ENCODE data around the gene MACROD2. TPM values are rescaled to one million over a fixed set of nuclear protein-coding genes. Genes with fewer than 3 reads are reported as not detected.

Gene MACROD2
- total RNA-seq, 1 experiment from 2014 or later: 3.7 TPM

DNA sequence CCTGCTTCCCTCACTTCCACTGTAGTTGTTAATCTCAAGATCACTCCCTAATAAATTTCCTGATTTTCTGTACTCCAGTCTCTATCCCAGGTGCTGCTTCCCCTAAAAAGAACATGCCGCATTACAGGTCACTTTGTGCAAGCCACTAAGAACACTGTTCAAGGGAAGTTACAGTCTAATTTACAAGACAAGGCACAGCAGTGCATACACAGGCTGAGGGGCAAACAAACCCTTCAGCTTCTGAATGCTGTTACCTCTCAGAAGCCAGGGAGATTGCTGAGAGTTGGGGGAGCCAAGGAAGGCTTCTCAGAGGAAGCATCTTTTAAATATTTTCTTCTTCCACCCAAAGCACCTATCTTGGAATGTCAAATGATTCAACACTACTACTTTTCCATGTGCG, 787.4 kb downstream of the MACROD2 start (continued):
- TF ChIP-seq POLR2A (IDR thresholded peaks at IDR 0.05; ENCODE audit: borderline replicate concordance, extremely low read depth, insufficient read depth, insufficient read length): no peak
- no peak for TF ChIP-seq EZH2phosphoT487 (IDR thresholded peaks at IDR 0.05; ENCODE audit: borderline replicate concordance)
- TF ChIP-seq, protein P1, sequence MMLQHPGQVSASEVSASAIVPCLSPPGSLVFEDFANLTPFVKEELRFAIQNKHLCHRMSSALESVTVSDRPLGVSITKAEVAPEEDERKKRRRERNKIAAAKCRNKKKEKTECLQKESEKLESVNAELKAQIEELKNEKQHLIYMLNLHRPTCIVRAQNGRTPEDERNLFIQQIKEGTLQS (IDR thresholded peaks at IDR 0.05): no peak
- TF ChIP-seq CBX3 (IDR thresholded peaks at IDR 0.05; ENCODE audit: low read depth): no peak

DNA sequence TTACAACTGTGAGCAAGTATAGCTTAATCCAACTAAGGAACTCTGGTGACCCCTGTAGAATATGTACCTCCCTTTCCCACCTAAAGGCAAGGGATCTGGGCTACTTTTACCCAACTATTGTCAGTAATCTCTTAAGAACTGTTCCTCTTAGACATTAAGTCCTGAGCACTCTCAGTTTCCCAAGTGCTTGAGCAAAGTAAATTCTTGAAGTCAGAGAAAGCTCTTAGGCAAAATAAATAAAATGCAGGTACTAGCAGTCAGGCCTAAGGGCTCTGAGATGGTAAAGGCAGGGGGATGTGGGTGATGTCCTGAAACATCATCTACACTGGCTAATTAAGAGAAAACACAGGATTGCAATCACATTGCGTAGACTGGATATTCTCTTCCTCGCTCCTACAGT, 788.5 kb downstream of the MACROD2 start:
- H3K4me2 ChIP-seq (ENCODE audit: low read length): no peak overlapping the region
- H3K4me3 ChIP-seq (replicated peaks in 1 of 2; ENCODE audit: low read depth in 1 of 2, low read length in 2 of 2): no peak overlapping the region
- BruUV-seq (replicated peaks): no TSS peak
- H3K9me2 ChIP-seq (ENCODE audit: insufficient read depth): no peaks in the 10 kb centered on the region
- CTCF ChIA-PET: no interaction called here
- RAD21 ChIA-PET (ENCODE audit: low non-redundant PET in 1 of 2, low total read pairs in 2 of 2, uncharacterized antibody in 2 of 2, unreplicated experiment in 2 of 2): no interaction called here
- no peak for ATAC-seq
- intact Hi-C loops (cut with micrococcal nuclease): no loop called here
- TF ChIP-seq CBX3 (IDR thresholded peaks at IDR 0.05; ENCODE audit: low read depth) (no peak), TCF7L2 (IDR thresholded peaks at IDR 0.05; ENCODE audit: borderline replicate concordance, extremely low read depth, insufficient read depth, insufficient read length) (no peak), ZNF274 (IDR thresholded peaks at IDR 0.05; ENCODE audit: low read depth, low read length) (no peak), SIN3A (IDR thresholded peaks at IDR 0.05; ENCODE audit: low read depth) (no peak), FOSL1 (IDR thresholded peaks at IDR 0.05; ENCODE audit: low read depth) (no peak), EZH2 (IDR thresholded peaks at IDR 0.05) (no peak), ZFX (IDR thresholded peaks at IDR 0.05) (no peak), POLR2A (IDR thresholded peaks at IDR 0.05; ENCODE audit: borderline replicate concordance, extremely low read depth, insufficient read depth, insufficient read length) (no peak)
- TF ChIP-seq, protein P1 (IDR thresholded peaks at IDR 0.05): no peak
- TF ChIP-seq, protein P2, sequence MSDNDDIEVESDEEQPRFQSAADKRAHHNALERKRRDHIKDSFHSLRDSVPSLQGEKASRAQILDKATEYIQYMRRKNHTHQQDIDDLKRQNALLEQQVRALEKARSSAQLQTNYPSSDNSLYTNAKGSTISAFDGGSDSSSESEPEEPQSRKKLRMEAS (IDR thresholded peaks at IDR 0.05): no peak
- H2AFZ ChIP-seq (ENCODE audit: low read depth, low read length, poor library complexity, severe bottlenecking): no peak overlapping the region
- no peaks in the 10 kb centered on the region for H3K36me3 ChIP-seq (ENCODE audit: control insufficient read depth in 1 of 2, insufficient read depth in 2 of 2, low read length in 2 of 2)
- H3K9me3 ChIP-seq (ENCODE audit: control insufficient read depth in 1 of 2, insufficient read depth in 1 of 2, low read depth in 1 of 2, low read length in 2 of 2): no peaks in the 10 kb centered on the region
- no peaks in the 10 kb centered on the region for H4K20me1 ChIP-seq (ENCODE audit: insufficient read depth)
- no peak overlapping the region for H3K9ac ChIP-seq (ENCODE audit: low read length)
- no peak overlapping the region for H3K27ac ChIP-seq (ENCODE audit: low read depth, low read length)
- H3K79me2 ChIP-seq (ENCODE audit: insufficient read depth, low read length): no peaks in the 10 kb centered on the region
- POLR2A ChIA-PET: no interaction called here
- DNase-seq (ENCODE audit: low read depth, low spot score): no peak
- no peaks in the 10 kb centered on the region for H3K27me3 ChIP-seq (ENCODE audit: insufficient read depth, low read length)
- no peaks in the 10 kb centered on the region for H3K4me1 ChIP-seq (ENCODE audit: control insufficient read depth in 1 of 2, insufficient read depth in 2 of 2, low read length in 2 of 2)

Data from HCT116 (cell line).